Endothelial cell of umbilical vein (primary cell): ENCODE data around the gene TMUB2. TPM values are rescaled to one million over a fixed set of nuclear protein-coding genes. Genes with fewer than 3 reads are reported as not detected.
"Not testable (repeated sequence)": the region's sequence is repeated elsewhere in the genome, so short reads cannot be mapped to it uniquely, and the experiment has no call there.

ENCODE experiments used
- BruUV-seq: library from RNA; stranded (reverse); fragments of 400-500 nt; replicated peaks from 2 replicates; lab custom pipeline; 2021; lab: Mats Ljungman, UMichigan
- CTCF ChIA-PET: fragments of 300-600, 350-600 bp; sonication (Branson Sonifier 250); formaldehyde crosslinking; loops from one replicate; lab custom pipeline; 2021; ENCODE audit warnings: antibody characterized with exemption, inconsistent platforms; lab: Charles Lee
- POLR2A ChIA-PET: fragments of 300-600, 350-600 bp; sonication (Branson Sonifier 250); formaldehyde crosslinking; loops from one replicate; lab custom pipeline; 2021; ENCODE audit warnings: antibody characterized with exemption, inconsistent platforms; lab: Charles Lee
- DNase-seq: peaks from one replicate; pipeline ENCODE4 v3.0.0-alpha.2; 2011; ENCODE audit warnings: low read depth, low spot score
- FAIRE-seq: peaks from 2 replicates; lab custom pipeline; 2011; peaks lifted over from hg19 to GRCh38; lab: Jason Lieb, UNC
- H2AFZ ChIP-seq: 2 replicates; pipeline ENCODE4 v1.6.0; 2012; ENCODE audit warnings: low read depth, low read length, control low read depth, inconsistent platforms
- H3K27ac ChIP-seq: 2 replicates; pipeline ENCODE4 v1.5.1; 2011; ENCODE audit warnings: low read depth, mild to moderate bottlenecking, control low read depth, low read length, moderate library complexity; ENCODE audit not compliant: insufficient read depth
- H3K27me3 ChIP-seq, 2 experiments: 2 replicates each; pipeline versions ENCODE4 v1.6.0 to v1.6.1; 2011; ENCODE audit warnings: low read length in 2 of 2, mixed read lengths in 1 of 2; ENCODE audit not compliant: control insufficient read depth in 2 of 2, insufficient read depth in 2 of 2
- H3K36me3 ChIP-seq, 2 experiments: 2 replicates in 1 of 2; 3 replicates in 1 of 2; pipeline ENCODE4 v1.5.1; 2011; ENCODE audit warnings: low read length in 2 of 2, mild to moderate bottlenecking in 1 of 2, moderate library complexity in 1 of 2; ENCODE audit not compliant: control insufficient read depth in 2 of 2, insufficient read depth in 2 of 2; ENCODE audit errors: extremely low read depth in 1 of 2
- H3K4me1 ChIP-seq: 3 replicates; pipeline ENCODE4 v1.5.1; 2011; ENCODE audit warnings: mild to moderate bottlenecking, low read length; ENCODE audit not compliant: control insufficient read depth, insufficient read depth; ENCODE audit errors: extremely low read depth
- H3K4me2 ChIP-seq: 2 replicates; pipeline ENCODE4 v1.6.1; 2011; ENCODE audit warnings: low read length, control low read depth, mixed read lengths; ENCODE audit not compliant: insufficient read depth
- H3K4me3 ChIP-seq, 3 experiments: fragments of 200-600 bp in 1 of 3; sonication (generic), shearing (Covaris generic) in 1 of 3; replicated peaks in 1 of 3; 2 replicates each; pipeline ENCODE4 v1.5.1; 2011 to 2016; ENCODE audit warnings: control low read depth in 3 of 3, low read length in 3 of 3, mild to moderate bottlenecking in 2 of 3, inconsistent platforms in 1 of 3, low read depth in 1 of 3, moderate library complexity in 1 of 3; ENCODE audit not compliant: insufficient read depth in 1 of 3
- H3K79me2 ChIP-seq: 2 replicates; pipeline ENCODE4 v1.6.0; 2012; ENCODE audit warnings: low read length, inconsistent platforms; ENCODE audit not compliant: control insufficient read depth, insufficient read depth
- H3K9ac ChIP-seq: replicated peaks from 2 replicates; pipeline ENCODE3; 2011; ENCODE audit warnings: low read length, control low read depth; ENCODE audit not compliant: insufficient read depth; ENCODE audit errors: extremely low read depth
- H3K9me1 ChIP-seq: replicated peaks from 3 replicates; pipeline ENCODE4 v1.6.0; 2011; ENCODE audit warnings: mild to moderate bottlenecking, low read length; ENCODE audit not compliant: control insufficient read depth, insufficient read depth; ENCODE audit errors: extremely low read depth
- H3K9me3 ChIP-seq: replicated peaks from 2 replicates; pipeline ENCODE4 v1.5.1; 2012; ENCODE audit warnings: low read length, inconsistent platforms; ENCODE audit not compliant: control insufficient read depth, insufficient read depth
- H4K20me1 ChIP-seq: replicated peaks from 2 replicates; pipeline ENCODE3; 2011; ENCODE audit warnings: mild to moderate bottlenecking, low read length; ENCODE audit not compliant: control insufficient read depth, insufficient read depth; ENCODE audit errors: extremely low read depth
- CTCF ChIP-seq, 2 donors: IDR thresholded peaks; 1 replicate in 1 of 2; 2 replicates in 1 of 2; pipeline ENCODE4 v1.5.1; 2011; ENCODE audit warnings: low read length in 2 of 2, mild to moderate bottlenecking in 2 of 2, moderate library complexity in 2 of 2, control low read depth in 1 of 2, inconsistent platforms in 1 of 2, low read depth in 1 of 2; ENCODE audit not compliant: insufficient read depth in 1 of 2; ENCODE audit errors: extremely low read depth in 1 of 2
- EZH2 ChIP-seq: IDR thresholded peaks from 2 replicates; pipeline ENCODE4 v1.6.1; 2012; ENCODE audit warnings: borderline replicate concordance, low read depth, mild to moderate bottlenecking, moderate library complexity, low read length, inconsistent platforms; ENCODE audit not compliant: severe bottlenecking
- FOS ChIP-seq: IDR thresholded peaks from 2 replicates; pipeline ENCODE4 v1.6.1; 2011; ENCODE audit warnings: mild to moderate bottlenecking, low read length, moderate library complexity, borderline replicate concordance; ENCODE audit not compliant: insufficient read depth
- GATA2 ChIP-seq: IDR thresholded peaks from 2 replicates; pipeline ENCODE4 v1.7.0; 2011; ENCODE audit warnings: low read depth, mild to moderate bottlenecking, moderate library complexity, mixed read lengths, low read length; ENCODE audit not compliant: insufficient read length, insufficient read depth
- JUN ChIP-seq: IDR thresholded peaks from 2 replicates; pipeline ENCODE4 v1.6.1; 2011; ENCODE audit warnings: borderline replicate concordance, low read depth; ENCODE audit not compliant: insufficient read length, insufficient read depth
- MAX ChIP-seq: IDR thresholded peaks from 2 replicates; pipeline ENCODE4 v1.6.1; 2011; ENCODE audit not compliant: insufficient read depth, insufficient read length
- MYC ChIP-seq: IDR thresholded peaks from one replicate; pipeline ENCODE4 v1.6.1; 2011; ENCODE audit warnings: mild to moderate bottlenecking, low read depth, low read length
- POLR2A ChIP-seq: IDR thresholded peaks from 2 replicates; pipeline ENCODE4 v1.6.1; 2012; ENCODE audit warnings: low read depth, mild to moderate bottlenecking, control low read depth, low read length
- POLR2AphosphoS5 ChIP-seq: IDR thresholded peaks from 2 replicates; pipeline ENCODE4 v1.6.1; 2012; ENCODE audit warnings: low read depth, mild to moderate bottlenecking, control low read depth, low read length, moderate library complexity; ENCODE audit not compliant: insufficient read depth
- dilution Hi-C: fragments of 300-500 bp; cut with MboI; formaldehyde crosslinking; loops from one replicate; pipeline ENCODE4 v1.15.0; 2019; ENCODE audit warnings: low sequenced_read_pairs; ENCODE audit not compliant: extremely low pct_ligation_motif_present
- intact Hi-C: fragments of 100-400 bp; cut with micrococcal nuclease; formaldehyde crosslinking; loops from one replicate; pipeline ENCODE4 v1.10.0; 2022
- polyA plus RNA-seq, 4 experiments: library from polyadenylated mRNA; depleted of rRNA in 3 of 4; stranded (reverse) in 3 of 4; unstranded in 1 of 4; fragments of >200 nt; gene quantifications; 2 replicates each; pipeline versions ENCODE4 v1.2.1 to v1.2.3, GENCODE V29; 2011 to 2012; ENCODE audit warnings: missing spikeins in 1 of 4
- total RNA-seq: library from RNA; stranded (reverse); gene quantifications from 2 replicates; pipeline ENCODE4 v1.2.3, GENCODE V29; 2021

Gene TMUB2
- total and polyA plus RNA-seq, 2 donors (not counting 3 experiments of a cell fraction or from before 2014, with no cell fraction given) = 43.6 to 72.5 TPM

- dilution Hi-C loops = no loop called here
- POLR2A ChIA-PET = interaction anchor here (0.6 kb wide), 1 partner anchor 679 kb away, joined by 5 read pairs; no protein-coding TSS in a partner anchor
- CTCF ChIA-PET = interaction anchor here (0.7 kb wide), 1 partner anchor 202 kb away, joined by 3 read pairs; no protein-coding TSS in a partner anchor
Measured at GRCh38 chr17:44147812-44148211, 39.0 kb upstream of the TMUB2 start.

GRCh38 chr17:44149066-44149465, 37.7 kb upstream of the TMUB2 start:
- H3K4me1 ChIP-seq, H3K4me2 ChIP-seq, H3K9me3 ChIP-seq, FAIRE-seq, H3K27me3 ChIP-seq, H3K27ac ChIP-seq, H2AFZ ChIP-seq, BruUV-seq, H4K20me1 ChIP-seq, H3K9me1 ChIP-seq, H3K4me3 ChIP-seq, H3K9ac ChIP-seq, DNase-seq, intact Hi-C loops, H3K36me3 ChIP-seq, dilution Hi-C loops, H3K79me2 ChIP-seq: not testable (repeated sequence)
- ChIA-PET POLR2A (interaction anchor here (1.1 kb wide), 1 partner anchor 19 kb away, joined by 3 read pairs; no protein-coding TSS in a partner anchor), CTCF (interaction anchor here (0.6 to 4.1 kb wide), 5 partner anchors 10 to 203 kb away, joined by 3 to 23 read pairs (median 3); partner anchors contain the start of gene HDAC5)

More at GRCh38 chr17:44147812-44148211, 39.0 kb upstream of the TMUB2 start:
- Histone ChIP-seq H3K4me2 (no peak overlapping the region), H3K4me1 (peaks cover 2% of the 10 kb centered on the region), H3K27ac (no peak overlapping the region), H3K9ac (no peak overlapping the region), H2AFZ (no peak overlapping the region), H3K27me3 (no peaks in the 10 kb centered on the region), H3K9me3 (no peaks in the 10 kb centered on the region), H3K36me3 (peaks cover 2% of the 10 kb centered on the region in 2 experiments), H3K4me3 (no peak overlapping the region), H3K79me2 (peaks cover 13% of the 10 kb centered on the region), H3K9me1 (no peaks in the 10 kb centered on the region), H4K20me1 (no peaks in the 10 kb centered on the region)
- intact Hi-C loops = no loop called here
- no TSS peak for BruUV-seq
- no peak for TF ChIP-seq JUN
- TF ChIP-seq EZH2 = no peak
- TF ChIP-seq FOS = no peak
- TF ChIP-seq POLR2A = no peak
- TF ChIP-seq MAX = no peak
- no peak for TF ChIP-seq CTCF (IDR thresholded peaks at IDR 0.05; ENCODE audit: extremely low read depth in 1 of 2, insufficient read depth in 1 of 2, low read depth in 1 of 2, low read length in 2 of 2)
- TF ChIP-seq POLR2AphosphoS5 = no peak
- no peak for TF ChIP-seq MYC
- TF ChIP-seq GATA2 = no peak
- FAIRE-seq (no peak), DNase-seq (no peak)
